ENCODE data around the gene WBP1L.
"Not testable (repeated sequence)": the region's sequence is repeated elsewhere in the genome, so short reads cannot be mapped to it uniquely, and the experiment has no call there.

The WBP1L gene

GRCh38 chr10:102743588-102744373 lies at the start of gene WBP1L:
Gene WBP1L, plus strand, starts transcription at chr10:102743948. Its CDS starts 106 bp downstream, at chr10:102744054.
- DNase-seq = peak; percentile 100

- not testable (repeated sequence) for DNase-seq
Observed at GRCh38 chr10:102695401-102695800, 48.3 kb upstream of the WBP1L start.

- DNase-seq = no peak
Observed at GRCh38 chr10:102696736-102697135, 47.0 kb upstream of the WBP1L start.

DNA sequence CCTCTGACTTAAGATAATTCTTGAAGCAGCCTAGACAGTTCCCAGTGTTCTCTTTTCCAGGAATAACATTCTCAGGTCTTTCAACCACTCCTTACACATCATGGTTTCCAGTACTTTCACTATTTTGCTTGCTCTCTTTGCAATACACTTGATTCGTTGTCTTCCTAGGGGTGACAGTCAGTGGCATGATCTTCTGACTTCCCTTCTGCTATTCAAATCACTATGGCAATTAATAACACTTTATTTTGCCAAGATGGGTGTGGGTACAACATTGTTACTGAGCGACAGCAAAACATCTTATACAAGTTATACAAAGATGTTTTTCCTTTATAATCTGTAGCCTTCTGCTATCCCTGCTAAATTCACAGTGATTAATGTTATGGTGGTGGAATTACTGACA lies 44.9 kb upstream of the WBP1L start:
- DNase-seq = no peak

DNA sequence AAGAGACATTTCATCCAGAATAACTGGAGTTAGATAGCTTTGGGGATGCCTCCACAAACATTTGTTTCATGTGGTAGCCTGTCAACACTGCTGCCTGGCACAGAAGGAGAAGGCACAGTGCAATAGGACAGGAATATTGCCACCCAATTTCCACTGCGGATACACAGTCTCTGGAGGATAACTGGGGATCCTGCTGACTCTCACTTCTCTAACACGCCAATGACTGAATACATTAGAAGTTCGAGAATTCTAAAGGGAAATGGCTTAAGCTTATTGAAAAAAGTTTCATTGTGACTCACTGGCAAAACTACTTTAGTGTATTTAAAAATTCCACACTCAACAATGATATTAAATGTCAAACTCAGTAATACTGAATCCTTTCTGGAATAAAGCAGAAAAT lies 42.5 kb upstream of the WBP1L start:
- DNase-seq = peak; percentile 82

DNA sequence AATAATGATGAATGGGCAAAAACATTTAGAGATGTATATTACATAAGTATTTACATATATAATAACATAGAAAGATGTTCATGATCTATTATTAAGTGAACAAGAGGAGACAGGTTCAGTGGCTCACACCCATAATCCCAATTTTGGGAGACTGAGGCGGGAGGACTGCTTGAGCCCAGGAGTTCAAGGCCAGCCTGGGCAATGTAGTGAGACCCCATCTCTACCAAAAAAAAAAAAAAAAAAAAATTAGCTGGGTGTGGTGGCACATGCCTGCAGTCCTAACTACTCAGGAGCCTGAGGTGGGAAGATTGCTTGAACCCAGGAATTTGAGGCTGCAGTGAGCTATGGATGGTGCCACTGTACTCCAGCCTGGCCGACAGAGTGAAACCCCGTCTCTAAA lies 42.0 kb upstream of the WBP1L start:
- no peak for DNase-seq

DNA sequence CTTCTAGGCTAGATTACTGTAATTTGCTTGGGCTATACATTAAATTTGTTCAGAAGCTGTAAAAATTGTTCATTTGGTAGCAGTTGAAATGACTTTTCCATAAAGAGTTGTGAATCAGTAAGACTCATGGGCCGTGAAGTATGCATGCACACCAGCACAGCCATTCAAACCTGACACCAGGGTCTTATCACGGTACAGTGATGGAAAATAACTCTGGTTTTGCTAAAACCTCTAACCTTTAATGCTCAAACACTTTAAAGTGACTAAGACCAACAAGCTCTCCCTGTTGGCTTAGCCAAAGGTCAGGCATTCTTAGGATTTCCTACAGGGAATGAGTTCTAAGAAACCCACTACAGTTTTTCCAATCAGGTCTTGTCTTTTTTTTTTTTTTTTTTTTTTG lies 41.0 kb upstream of the WBP1L start:
- no peak for DNase-seq

GRCh38 chr10:102704915-102705314 lies 38.8 kb upstream of the WBP1L start:
- no peak for DNase-seq

- peak; percentile 54 for DNase-seq
Observed at GRCh38 chr10:102705531-102705930, 38.2 kb upstream of the WBP1L start.

DNA sequence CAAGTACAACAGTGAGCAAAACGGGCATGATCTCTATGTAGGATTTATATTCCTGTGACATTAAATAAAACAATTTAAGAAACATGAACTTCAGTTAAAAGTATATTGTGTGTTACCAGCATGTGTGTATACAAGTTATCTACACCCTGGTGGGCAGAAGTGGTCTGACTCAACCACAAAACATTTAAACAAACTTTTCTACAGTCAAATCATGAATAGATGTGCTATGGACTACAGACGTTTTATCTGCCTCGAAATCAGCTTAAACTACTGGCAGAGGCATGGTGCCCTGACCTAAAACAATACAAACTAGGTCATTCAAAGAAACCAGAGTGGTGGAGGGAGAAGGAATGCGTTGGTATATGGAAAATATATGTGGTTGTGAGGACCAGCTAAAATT lies 33.1 kb upstream of the WBP1L start:
- no peak for DNase-seq

- no peak for DNase-seq
Observed at GRCh38 chr10:102712089-102712488, 31.7 kb upstream of the WBP1L start.

- DNase-seq = peak; percentile 45
Observed at GRCh38 chr10:102712843-102713538, 30.8 kb upstream of the WBP1L start.

- DNase-seq = no peak
Observed at GRCh38 chr10:102713539-102713813, 30.3 kb upstream of the WBP1L start.

DNA sequence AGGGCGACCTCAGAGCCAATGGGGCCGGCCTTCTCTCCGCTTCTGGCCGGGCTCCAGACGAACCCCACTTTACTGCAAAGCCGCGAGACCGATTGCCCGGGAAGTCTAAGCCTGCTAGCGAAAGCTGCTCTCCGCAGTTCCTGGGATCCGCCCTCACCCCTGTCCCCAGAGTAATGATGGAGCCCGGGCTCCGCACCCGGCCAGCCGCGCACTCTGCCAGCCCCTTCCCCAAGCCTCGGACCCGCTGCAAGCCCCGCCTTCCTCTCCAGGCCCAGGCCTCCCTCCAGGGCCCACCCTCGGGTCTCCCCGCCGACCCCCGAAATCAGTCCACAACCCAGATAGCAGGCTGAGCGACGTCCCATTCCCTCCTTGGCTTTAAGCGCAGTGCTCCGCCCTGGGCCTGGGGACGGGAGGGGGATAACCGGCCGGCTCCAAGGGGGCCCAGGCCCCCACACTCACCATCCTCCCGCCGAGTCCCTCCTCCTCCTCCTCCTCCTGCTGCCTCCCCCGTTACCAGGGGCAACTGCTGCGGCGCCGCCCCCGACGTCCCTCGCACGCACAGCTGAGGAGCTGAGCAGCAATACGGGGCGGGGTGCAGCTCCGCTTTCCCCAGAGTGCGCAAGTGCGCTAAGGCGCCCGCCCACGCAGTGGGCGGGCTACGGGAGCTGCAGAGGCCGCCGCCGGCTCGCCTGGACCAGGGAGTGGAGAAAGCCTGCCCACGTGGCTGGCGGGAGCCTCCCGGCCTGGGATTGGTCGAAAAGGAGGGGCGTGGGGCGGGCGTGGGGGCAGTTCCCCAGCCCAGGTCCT lies 29.7 kb upstream of the WBP1L start, which contains the start of gene ARL3:
Gene ARL3, minus strand, starts transcription at position 584 of the 807 bp plus-strand sequence. Its CDS starts 122 bp downstream, at position 462.
- peak; percentile 98 for DNase-seq

- peak; percentile 10 for DNase-seq
Observed at GRCh38 chr10:102714621-102715455, 28.9 kb upstream of the WBP1L start, which contains the start of gene SFXN2. Gene SFXN2, plus strand, starts transcription at chr10:102714636. Its CDS starts 12,001 bp downstream, at chr10:102726637.

DNA sequence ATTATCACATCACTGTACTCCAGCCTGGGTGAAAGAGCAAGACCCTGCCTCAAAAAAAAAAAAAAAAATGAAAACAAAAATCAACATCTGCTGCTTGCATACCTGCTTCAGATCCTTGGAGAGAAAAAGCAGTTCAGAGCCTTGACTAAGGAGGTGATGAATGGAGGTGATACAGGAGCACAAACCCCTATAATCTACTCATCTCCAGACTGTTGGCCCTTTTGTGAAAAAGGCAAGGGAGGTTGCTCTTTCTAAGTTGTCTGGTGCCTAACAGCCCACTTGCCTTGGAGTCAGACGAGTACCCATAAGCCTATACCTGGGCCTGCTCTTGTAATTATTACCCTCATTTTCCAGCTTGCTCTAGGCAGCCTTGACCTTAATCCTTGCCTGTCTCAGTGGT lies 27.9 kb upstream of the WBP1L start:
- DNase-seq = no peak

GRCh38 chr10:102716900-102717565 lies 26.7 kb upstream of the WBP1L start:
- DNase-seq = not testable (repeated sequence)

GRCh38 chr10:102718220-102718619 lies 25.5 kb upstream of the WBP1L start:
- DNase-seq = peak; percentile 19

GRCh38 chr10:102720337-102720736 lies 23.4 kb upstream of the WBP1L start:
- DNase-seq = no peak

DNA sequence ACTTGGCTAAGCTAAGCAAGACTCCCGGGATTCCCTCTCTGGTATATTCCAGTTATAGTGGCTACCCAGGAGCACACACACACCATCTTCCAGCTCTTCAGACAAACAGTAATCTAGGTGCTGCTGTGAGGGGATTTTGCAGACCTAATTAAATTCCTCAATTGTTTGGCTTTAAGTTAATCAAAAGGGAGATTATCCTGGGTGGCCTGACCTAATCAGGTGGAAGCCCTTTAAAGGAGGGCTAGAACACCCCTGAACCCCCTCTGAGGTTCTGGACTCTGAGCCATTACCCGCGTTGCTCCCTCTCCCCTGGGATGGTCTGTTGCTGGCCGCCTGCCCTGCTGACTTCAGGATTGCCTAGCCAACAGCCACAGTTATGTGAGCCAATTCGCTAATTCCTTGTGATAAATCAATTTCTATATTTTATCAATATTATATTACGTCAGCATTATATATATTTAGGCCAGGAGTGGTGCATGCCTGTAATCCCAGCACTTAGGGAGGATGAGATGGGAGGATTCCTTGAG lies 22.9 kb upstream of the WBP1L start:
- no peak for DNase-seq

DNA sequence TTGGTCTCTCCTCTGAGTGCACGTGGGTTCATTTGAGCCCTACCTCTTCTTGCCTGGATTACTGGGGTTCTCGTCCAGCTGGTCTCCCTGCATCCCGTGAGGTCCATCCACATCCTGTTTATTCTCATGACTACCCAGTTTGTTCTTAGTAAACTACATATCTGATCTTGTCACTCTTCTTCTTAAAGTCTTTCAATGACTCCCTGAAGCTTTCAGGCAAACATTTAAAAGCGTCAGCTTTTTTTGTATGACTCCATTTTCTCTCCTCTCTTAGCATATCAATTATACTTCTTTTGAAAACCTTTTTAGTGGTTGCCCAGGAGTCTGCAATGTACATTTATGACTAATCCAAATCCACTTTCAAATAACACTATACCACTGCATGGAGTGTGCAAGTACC lies 21.8 kb upstream of the WBP1L start:
- DNase-seq = no peak

DNA sequence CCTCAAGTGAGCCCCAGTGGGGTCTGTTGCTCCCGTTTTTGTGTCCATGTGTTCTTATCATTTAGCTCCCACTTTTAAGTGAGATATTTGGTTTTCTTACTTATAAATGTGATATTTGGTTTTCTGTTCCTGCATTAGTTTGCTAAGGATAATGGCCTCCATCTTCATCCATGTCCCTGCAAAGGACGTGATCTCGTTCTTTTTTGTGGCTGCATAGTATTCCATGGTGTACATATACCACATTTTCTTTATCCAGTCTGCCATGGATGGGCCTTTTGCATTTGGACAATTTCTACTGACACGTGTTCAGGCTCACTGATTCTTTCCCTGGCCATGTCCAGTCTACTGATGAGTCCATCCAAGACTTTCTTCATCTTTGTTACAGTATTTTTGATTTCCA lies 19.8 kb upstream of the WBP1L start:
- no peak for DNase-seq

Data from MV-4-11 (cell line).